ENCODE data around the gene FSTL4. TPM values are rescaled to one million over a fixed set of nuclear protein-coding genes. Genes with fewer than 3 reads are reported as not detected.

Gene FSTL4
- total RNA-seq, 2 donors from 2014 or later: not detected

- H3K27ac ChIP-seq: no peak overlapping the region
- no peaks in the 10 kb centered on the region for H3K27me3 ChIP-seq
- no peaks in the 10 kb centered on the region for H3K36me3 ChIP-seq
- DNase-seq (ENCODE audit: low spot score): no peak
- H3K9me3 ChIP-seq: no peaks in the 10 kb centered on the region
- no peak overlapping the region for H3K4me3 ChIP-seq
- no peak for TF ChIP-seq CTCF (IDR thresholded peaks at IDR 0.05)
- H3K4me1 ChIP-seq: no peaks in the 10 kb centered on the region
Observed at GRCh38 chr5:133295520-133295919, 316.8 kb downstream of the FSTL4 start.

- no peak overlapping the region for H3K4me3 ChIP-seq
- no peak for TF ChIP-seq CTCF (IDR thresholded peaks at IDR 0.05)
- H3K36me3 ChIP-seq: no peaks in the 10 kb centered on the region
- no peak for DNase-seq (ENCODE audit: low spot score)
- H3K9me3 ChIP-seq: no peaks in the 10 kb centered on the region
- H3K4me1 ChIP-seq: no peaks in the 10 kb centered on the region
- no peak overlapping the region for H3K27ac ChIP-seq
- H3K27me3 ChIP-seq: no peaks in the 10 kb centered on the region
Observed at GRCh38 chr5:133294380-133294779, 318.0 kb downstream of the FSTL4 start.

GRCh38 chr5:133293960-133294359 lies 318.4 kb downstream of the FSTL4 start:
- DNase-seq (ENCODE audit: low spot score): no peak
- no peaks in the 10 kb centered on the region for H3K36me3 ChIP-seq
- H3K9me3 ChIP-seq: no peaks in the 10 kb centered on the region
- H3K4me1 ChIP-seq: no peaks in the 10 kb centered on the region
- no peaks in the 10 kb centered on the region for H3K27me3 ChIP-seq
- TF ChIP-seq CTCF (IDR thresholded peaks at IDR 0.05): no peak
- H3K4me3 ChIP-seq: no peak overlapping the region
- no peak overlapping the region for H3K27ac ChIP-seq

GRCh38 chr5:133292300-133292699 lies 320.0 kb downstream of the FSTL4 start:
- H3K9me3 ChIP-seq: no peaks in the 10 kb centered on the region
- H3K27me3 ChIP-seq: no peaks in the 10 kb centered on the region
- H3K27ac ChIP-seq: no peak overlapping the region
- no peaks in the 10 kb centered on the region for H3K36me3 ChIP-seq
- no peak overlapping the region for H3K4me3 ChIP-seq
- no peak for TF ChIP-seq CTCF (IDR thresholded peaks at IDR 0.05)
- no peaks in the 10 kb centered on the region for H3K4me1 ChIP-seq
- no peak for DNase-seq (ENCODE audit: low spot score)

GRCh38 chr5:133291524-133291923 lies 320.8 kb downstream of the FSTL4 start:
- no peak for DNase-seq (ENCODE audit: low spot score)
- Histone ChIP-seq H3K36me3 (no peaks in the 10 kb centered on the region), H3K27ac (no peak overlapping the region), H3K4me1 (no peaks in the 10 kb centered on the region), H3K4me3 (no peak overlapping the region), H3K27me3 (no peaks in the 10 kb centered on the region), H3K9me3 (no peaks in the 10 kb centered on the region)
- no peak for TF ChIP-seq CTCF (IDR thresholded peaks at IDR 0.05)

- DNase-seq (ENCODE audit: low spot score): no peak
- no peaks in the 10 kb centered on the region for H3K36me3 ChIP-seq
- H3K9me3 ChIP-seq: no peaks in the 10 kb centered on the region
- no peaks in the 10 kb centered on the region for H3K4me1 ChIP-seq
- no peak overlapping the region for H3K27ac ChIP-seq
- H3K4me3 ChIP-seq: no peak overlapping the region
- H3K27me3 ChIP-seq: no peaks in the 10 kb centered on the region
- no peak for TF ChIP-seq CTCF (IDR thresholded peaks at IDR 0.05)
Observed at GRCh38 chr5:133290669-133291240, 321.6 kb downstream of the FSTL4 start.
